GM18867 (cell line): ENCODE data around the gene SLC39A12.

ENCODE experiments used
- ATAC-seq: cut with Tn5 transposase; IDR thresholded peaks from one replicate; pipeline ENCODE4 v1.9.1; 2021; ENCODE audit warnings: mild to moderate bottlenecking, moderate library complexity; ENCODE audit not compliant: unreplicated experiment

SLC39A12 gene

DNA sequence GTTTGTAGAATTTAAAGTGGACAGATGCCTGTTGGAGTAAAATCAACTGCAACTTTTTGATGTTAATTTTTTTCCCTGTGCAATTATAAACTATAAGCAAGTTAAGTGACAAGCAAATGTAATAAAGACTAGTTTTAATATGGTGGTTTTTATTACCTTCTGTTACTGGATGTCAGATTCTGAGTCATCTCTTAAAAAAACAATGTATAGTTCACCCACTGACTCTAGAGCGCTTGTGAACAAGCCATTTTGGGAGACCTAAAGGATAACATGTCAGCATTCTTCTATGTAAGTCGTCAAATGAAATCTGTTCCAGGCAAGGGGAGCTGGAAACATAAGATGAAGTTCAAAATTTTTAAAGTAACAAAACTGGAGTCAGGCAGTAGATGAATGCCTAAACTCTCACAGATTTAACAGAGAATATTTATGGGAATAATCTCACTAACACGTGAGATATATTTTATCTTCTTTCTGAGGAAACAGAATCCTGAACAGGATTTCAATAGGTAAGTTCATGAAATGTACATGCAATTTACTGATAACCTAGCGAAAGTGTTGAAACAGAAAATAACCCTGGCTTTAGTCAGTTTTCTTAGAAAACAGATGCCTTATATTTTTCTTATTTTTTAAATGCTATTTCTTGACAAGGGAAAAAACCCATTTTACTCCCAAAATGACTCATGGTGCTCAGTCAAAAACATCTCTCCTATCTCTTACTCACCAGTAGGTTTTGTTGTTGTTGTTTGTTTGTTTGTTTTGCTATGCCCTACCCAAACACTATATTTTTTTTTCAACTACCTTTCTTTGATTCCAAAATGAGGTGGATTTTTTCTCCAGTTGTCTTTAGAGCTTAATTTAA, 91.7 kb downstream of the SLC39A12 start:
- ATAC-seq = no peak

DNA sequence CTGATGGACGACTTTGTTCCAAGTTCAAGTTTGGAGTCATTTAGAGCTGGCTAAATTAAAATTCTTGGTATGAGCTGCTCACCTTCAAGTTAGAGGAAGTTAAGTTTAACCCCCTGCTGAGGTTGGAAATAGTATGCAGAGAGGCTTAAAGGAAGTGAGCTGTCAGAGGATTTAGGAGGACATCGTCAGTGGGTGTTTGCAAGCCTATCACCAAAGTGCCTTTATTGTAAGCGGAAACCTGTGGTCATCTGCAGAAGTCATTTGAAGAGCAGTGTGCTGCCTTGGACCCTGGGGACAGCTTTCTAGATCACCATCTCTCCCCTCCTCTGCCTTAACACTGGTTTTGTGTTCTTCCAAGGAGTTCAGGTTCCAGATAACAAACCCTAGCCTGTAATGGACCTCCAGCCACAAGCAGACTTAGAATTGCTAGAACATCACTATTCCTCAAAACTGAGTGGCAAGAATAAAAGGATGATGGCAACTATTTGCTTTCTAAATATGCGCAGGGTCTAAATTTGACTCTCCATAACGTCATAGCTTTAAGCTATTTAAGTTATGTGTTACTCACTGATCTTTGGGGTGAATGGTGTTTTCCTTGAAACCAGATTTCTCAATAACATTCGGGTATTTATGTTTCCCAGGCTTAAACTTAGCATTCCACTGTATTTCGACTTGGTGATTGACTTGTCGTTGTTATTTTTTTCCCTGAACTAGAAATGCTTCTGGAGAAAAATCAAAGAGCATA, 93.4 kb downstream of the SLC39A12 start:
- ATAC-seq = peak; percentile 55

DNA sequence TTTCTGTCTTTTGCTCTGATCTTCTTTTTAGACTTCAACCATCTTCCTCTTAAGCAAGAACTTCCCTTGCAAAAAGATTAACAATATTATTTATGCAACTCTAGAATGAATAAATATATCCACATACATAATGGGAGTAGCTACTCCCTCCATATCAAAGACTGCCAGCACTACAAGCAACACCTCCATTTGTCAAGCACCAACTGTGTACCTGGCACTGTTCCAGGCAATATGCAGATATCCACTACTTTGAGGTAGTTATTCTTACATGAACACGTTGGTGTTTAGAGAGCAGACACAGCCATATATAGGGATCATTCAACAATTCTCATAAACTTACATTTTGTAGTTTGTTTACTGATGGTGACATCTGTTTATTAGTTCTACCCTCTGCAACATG, 104.9 kb downstream of the SLC39A12 start:
- ATAC-seq = no peak

DNA sequence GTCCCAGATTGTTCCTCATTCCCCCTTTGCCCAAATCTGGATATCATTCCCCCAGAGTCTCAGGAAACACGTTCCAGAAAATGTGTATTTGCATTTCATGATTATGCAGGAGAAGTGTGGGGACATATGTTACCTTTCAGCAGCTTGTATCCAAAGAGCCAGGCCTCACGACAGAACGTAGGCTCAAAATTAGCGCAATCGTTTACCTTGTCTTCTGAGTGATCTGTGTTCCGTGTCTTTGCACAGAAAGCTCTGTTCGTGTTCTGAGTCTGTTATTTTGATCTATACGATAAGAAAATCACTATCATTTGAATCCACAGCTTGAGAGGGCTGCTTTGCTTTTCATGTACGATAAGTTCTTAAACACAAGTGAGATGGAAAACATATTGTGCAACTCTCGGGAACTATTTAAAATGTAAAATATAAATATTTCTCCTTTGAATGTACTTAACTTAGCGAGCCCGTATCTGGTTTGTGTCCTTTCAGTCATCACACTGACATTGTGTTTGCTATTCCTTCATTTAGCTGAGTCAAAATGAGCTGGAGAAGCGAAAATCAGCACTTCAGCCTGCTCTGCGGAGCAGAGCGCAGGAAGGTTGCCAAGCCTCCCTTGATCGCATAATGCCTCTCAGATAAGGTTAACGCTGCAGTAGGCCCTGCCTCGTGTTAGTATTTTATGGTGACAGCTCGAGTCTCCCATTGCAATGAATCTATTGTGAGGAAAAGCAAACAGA, 108.3 kb downstream of the SLC39A12 start:
- no peak for ATAC-seq

DNA sequence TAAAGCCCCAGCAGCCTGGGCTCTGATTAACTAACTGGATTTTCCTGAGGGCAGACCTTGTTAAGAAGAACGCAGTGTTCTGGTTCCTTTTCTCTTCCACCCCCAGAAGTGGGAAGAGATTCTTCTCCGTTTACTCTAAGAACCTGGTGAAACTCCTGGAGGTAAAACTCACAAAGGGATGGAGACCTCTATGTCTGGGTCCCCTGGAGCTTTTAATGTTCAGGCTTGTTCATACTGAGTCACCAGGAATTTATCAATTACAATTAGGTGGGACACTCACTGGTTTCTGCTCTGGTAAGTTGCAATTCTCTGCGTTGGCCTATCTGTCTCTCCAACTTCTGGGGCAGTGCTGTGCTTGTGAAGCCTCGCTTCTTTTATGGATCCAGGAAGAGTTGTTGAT, 115.2 kb downstream of the SLC39A12 start:
- no peak for ATAC-seq

DNA sequence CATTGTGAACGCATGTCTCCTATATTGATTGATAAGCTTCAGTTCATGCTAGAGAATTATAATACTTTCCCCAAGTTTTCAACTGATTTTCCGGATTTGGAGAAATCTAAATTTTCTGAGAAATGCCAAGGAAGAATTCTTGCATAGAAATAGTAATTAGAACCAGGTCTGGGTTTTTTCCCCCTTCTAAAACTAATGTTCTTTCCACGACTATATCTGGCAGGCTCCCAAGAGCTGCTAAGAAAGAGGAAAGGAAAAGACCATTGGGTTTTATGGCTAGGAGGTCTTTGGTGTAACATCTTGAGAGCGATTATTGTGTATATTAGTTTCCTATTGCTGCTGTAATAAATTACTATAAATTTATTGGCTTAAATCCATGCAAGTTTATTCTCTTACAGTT, 116.7 kb downstream of the SLC39A12 start:
- no peak for ATAC-seq

DNA sequence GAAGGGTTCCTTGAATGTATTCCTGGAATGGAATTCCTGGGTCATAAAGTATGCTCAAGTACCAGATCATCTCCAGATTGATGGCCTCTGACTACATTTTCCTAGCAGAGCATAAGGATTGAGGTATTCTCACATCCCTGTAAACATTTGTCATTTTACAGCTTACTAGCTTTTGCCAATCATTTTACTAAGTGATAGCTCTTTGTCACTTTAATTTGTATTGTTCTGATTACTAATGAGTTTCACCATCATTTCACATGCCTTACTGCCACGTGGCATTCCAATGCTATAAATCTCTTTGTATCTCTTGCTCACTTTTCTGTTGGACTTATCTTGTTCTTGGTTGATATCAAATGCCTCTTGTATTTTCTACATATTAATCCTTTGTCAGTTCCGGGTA, 119.9 kb downstream of the SLC39A12 start:
- ATAC-seq = no peak

DNA sequence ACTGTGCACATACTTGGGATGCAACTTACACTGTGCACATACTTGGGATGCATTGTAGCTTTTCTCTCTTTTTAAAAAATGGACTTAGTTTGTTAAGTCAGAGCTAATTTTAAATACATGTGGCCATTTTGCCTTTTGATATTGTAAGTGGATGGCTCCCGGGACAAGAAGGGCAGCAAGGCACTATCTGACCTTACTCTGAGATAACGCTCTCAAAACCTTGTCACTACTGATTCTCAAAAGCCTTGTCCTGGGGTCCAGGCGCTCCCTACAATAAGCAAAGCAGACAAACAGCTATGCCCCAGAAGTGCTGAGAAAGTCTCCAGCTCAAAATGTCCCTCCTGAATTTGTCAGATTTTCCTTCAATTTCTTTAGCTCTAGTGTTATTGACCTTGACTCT, 121.6 kb downstream of the SLC39A12 start:
- no peak for ATAC-seq

DNA sequence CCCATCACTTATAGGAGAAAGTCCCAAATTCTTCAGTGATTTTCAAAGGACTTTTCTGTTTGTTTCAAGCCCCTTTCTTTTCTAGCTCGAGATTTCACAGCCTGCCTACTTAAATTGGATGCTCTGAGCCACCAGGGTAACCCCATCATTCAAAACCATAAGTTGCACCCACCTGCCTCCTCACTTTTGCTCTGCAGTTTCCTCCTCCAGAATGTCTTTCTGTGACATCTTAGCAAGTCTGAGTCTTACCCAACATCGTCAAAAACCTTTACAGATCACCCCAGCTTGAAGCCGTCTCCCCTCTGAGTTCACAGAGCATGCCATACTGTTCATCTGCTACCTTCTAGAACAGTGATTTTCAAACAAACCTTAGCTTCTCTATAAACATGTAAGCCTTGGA, 124.2 kb downstream of the SLC39A12 start:
- ATAC-seq = no peak

DNA sequence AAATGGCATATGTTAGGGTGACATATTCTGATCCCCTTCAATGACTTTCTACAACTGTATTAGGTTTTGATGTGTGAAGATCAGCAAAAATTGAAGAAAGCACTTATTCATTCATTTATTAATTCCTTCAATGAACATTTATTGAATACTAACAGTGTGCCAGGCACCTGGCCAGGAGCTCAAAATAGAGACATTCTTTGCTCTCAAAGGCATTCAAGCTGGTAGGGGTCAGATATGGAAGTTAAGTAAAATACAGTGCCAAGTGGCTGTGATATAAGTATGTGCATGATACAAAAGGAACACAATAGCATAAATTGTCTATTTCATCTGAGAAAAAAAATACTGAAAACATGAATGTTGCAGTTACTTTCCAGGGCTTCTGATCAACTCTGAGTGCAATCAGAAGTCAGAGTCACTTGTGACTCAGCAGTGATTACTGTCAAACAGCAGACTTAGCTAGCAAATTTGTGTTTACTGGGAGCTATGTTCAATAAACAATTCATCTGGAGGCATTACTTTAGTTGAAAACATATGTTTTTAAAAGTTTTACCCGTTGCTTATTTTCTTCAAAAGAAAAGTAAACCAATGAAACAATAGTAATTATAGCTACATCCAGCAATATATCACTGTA, 128.1 kb downstream of the SLC39A12 start:
- ATAC-seq = no peak

DNA sequence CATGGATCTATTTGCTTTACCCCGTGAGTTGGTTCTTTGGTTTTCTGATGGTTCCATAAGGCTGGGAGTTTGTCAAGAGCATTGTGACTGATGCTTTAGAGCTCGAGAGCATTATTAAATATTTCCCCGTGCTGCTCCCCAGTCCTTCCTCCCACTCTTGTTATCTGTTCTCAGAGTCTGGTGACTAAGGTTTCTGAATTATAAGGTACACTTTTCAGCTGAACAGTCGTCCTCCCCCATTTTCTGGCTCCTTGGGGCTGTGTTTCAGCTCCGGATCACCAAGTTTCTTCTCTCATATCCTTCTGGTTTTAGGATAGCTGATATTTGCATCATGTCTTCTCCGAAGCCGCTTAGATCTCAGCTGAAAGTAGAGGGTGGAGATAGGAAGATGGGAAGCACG, 130.7 kb downstream of the SLC39A12 start:
- ATAC-seq = no peak

DNA sequence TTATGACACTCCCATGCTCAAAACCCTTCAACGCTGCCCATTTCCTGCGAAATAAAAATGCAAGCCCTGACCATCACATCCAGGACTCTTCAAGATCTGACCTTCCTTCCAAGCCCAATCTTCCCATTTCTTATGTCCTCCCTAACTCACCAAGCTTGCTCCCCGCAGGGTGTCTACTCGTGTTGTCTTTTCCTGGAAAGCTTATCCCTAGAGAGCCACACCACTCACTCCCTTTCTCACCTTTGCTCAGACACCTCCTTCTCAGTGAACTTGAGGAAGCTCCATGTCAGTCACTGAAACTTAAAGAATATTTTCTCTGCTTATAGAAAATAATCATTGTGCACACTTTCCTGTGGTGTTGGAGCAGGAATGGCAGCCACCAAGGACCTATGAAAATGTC, 134.1 kb downstream of the SLC39A12 start:
- no peak for ATAC-seq

DNA sequence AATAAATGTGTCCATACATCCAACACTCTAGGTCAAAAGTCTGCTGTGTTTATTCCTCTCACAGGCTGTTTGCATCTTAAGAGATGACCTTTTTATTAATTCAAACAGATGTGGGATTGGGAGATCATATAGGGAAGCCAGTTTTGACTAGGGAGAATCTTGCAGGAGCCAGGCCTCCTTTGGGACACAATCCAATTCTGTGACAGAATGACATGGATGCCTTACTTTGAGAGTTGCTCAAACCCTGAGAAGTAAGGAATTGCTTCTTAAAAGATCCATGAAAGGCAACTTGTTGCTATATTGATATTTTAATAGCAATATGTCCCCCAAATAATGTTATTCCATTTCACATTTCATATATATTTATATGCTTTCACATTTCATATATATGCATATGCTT, 135.0 kb downstream of the SLC39A12 start:
- ATAC-seq = no peak

DNA sequence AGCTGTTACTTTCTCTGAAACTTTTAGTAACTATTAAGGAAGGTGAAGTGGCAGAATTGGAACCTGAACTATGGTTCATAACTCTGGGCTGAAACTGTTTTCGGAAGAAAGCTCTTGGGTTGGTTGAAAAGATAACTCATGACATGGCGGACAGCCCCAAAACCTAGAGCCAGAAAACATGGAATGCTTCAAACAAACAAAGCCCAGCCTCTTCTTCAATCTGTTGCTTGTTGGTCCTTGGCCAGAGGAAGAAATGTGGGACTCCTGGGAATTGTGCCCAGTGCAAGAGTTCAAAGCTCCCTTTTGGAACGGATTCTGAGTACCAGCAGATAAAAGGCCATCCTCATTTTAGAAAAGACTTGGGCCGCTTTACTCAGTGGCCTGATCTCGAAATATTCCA, 135.6 kb downstream of the SLC39A12 start:
- no peak for ATAC-seq
